NCI-H146 (cell line): ENCODE results near the gene AUTS2.
"Not testable (repeated sequence)": the region's sequence is repeated elsewhere in the genome, so short reads cannot be mapped to it uniquely, and the experiment has no call there.

Experiments used
- DNase-seq: peaks from one replicate; lab custom pipeline; 2025; lab: John Stamatoyannopoulos, UW

Gene AUTS2

GRCh38 chr7:70577078-70577477, 978.8 kb downstream of the AUTS2 start:
- DNase-seq = no peak

GRCh38 chr7:70578131-70578530, 979.9 kb downstream of the AUTS2 start:
- DNase-seq = no peak

- no peak for DNase-seq
Measured at GRCh38 chr7:70579397-70580097, 981.3 kb downstream of the AUTS2 start.

- DNase-seq = no peak
Measured at GRCh38 chr7:70580161-70580560, 981.9 kb downstream of the AUTS2 start.

GRCh38 chr7:70582927-70583895, 984.9 kb downstream of the AUTS2 start:
- no peak for DNase-seq

GRCh38 chr7:70583965-70584883, 985.9 kb downstream of the AUTS2 start:
- no peak for DNase-seq

- DNase-seq = no peak
Measured at GRCh38 chr7:70585071-70585470, 986.8 kb downstream of the AUTS2 start.

- DNase-seq = no peak
Measured at GRCh38 chr7:70586822-70587221, 988.5 kb downstream of the AUTS2 start.

- no peak for DNase-seq
Measured at GRCh38 chr7:70587739-70588138, 989.5 kb downstream of the AUTS2 start.

- no peak for DNase-seq
Measured at GRCh38 chr7:70588191-70588921, 990.1 kb downstream of the AUTS2 start.

- no peak for DNase-seq
Measured at GRCh38 chr7:70589010-70589409, 990.7 kb downstream of the AUTS2 start.

GRCh38 chr7:70589590-70589989, 991.3 kb downstream of the AUTS2 start:
- DNase-seq = no peak

GRCh38 chr7:70590126-70590854, 992.0 kb downstream of the AUTS2 start:
- no peak for DNase-seq

- no peak for DNase-seq
Measured at GRCh38 chr7:70591643-70592042, 993.4 kb downstream of the AUTS2 start.

- DNase-seq = no peak
Measured at GRCh38 chr7:70592171-70592570, 993.9 kb downstream of the AUTS2 start.

- DNase-seq = no peak
Measured at GRCh38 chr7:70594170-70594569, 995.9 kb downstream of the AUTS2 start.

- DNase-seq = not testable (repeated sequence)
Measured at GRCh38 chr7:70594885-70595284, 996.6 kb downstream of the AUTS2 start.

- peak; percentile 42 for DNase-seq
Measured at GRCh38 chr7:70595370-70595754, 997.1 kb downstream of the AUTS2 start.

- DNase-seq = peak; percentile 80
Measured at GRCh38 chr7:70595755-70596597, 997.7 kb downstream of the AUTS2 start.

GRCh38 chr7:70596598-70596913, 998.3 kb downstream of the AUTS2 start:
- DNase-seq = peak; percentile 60
